Aortic smooth muscle cell (primary cell): ENCODE results near the gene ASPN. TPM values are rescaled to one million over a fixed set of nuclear protein-coding genes. Genes with fewer than 3 reads are reported as not detected.

ENCODE experiments used
- total RNA-seq: library from RNA; depleted of rRNA; stranded (reverse); fragments of >200 nt; gene quantifications from 2 replicates; pipeline ENCODE4 v1.2.3, GENCODE V29; 2014

The ASPN gene
- total RNA-seq, result 1.7 and 19.8 TPM in 2 replicates

GRCh38 chr9:92482329-92482728 lies at the start of gene ASPN:
ASPN (minus strand) TSS chr9:92482506.

GRCh38 chr9:92424340-92424739 lies 58.0 kb downstream of the ASPN start, which contains the start of gene OMD:
OMD (minus strand) TSS chr9:92424471; CDS start chr9:92417558, 6,913 bp downstream.

Other genes starting within 250 kb of the ASPN start
- gene IARS1, start 188.8 kb downstream of the ASPN start, total RNA-seq, result 256 and 335 TPM in 2 replicates
- gene NOL8, start 157.2 kb downstream of the ASPN start, total RNA-seq, result 23.6 and 26.5 TPM in 2 replicates
- gene CENPP, start 156.6 kb downstream of the ASPN start, total RNA-seq, result 3.4 and 3.5 TPM in 2 replicates
- 2.0 and 16.8 TPM in 2 replicates for gene OGN, start 77.9 kb downstream of the ASPN start, total RNA-seq
- gene OMD, start 58.0 kb downstream of the ASPN start, total RNA-seq, result 1.1 and 4.6 TPM in 2 replicates
- 8.2 and 22.3 TPM in 2 replicates for gene ECM2, start 53.5 kb upstream of the ASPN start, total RNA-seq
- gene IPPK, start 187.6 kb upstream of the ASPN start, total RNA-seq, result 14.9 and 16.0 TPM in 2 replicates